ENCODE measurements around the gene EHBP1L1.

GRCh38 chr11:65571420-65571819, 4.4 kb upstream of the EHBP1L1 start:
- TF ChIP-seq EP300 (IDR thresholded peaks at IDR 0.05) (no peak), NR3C1 (IDR thresholded peaks at IDR 0.05) (no peak), POLR2A (IDR thresholded peaks at IDR 0.05; ENCODE audit: low read length) (no peak), CHD2 (IDR thresholded peaks at IDR 0.05; ENCODE audit: low read length, partially characterized antibody) (no peak)
- TF ChIP-seq, protein P1, sequence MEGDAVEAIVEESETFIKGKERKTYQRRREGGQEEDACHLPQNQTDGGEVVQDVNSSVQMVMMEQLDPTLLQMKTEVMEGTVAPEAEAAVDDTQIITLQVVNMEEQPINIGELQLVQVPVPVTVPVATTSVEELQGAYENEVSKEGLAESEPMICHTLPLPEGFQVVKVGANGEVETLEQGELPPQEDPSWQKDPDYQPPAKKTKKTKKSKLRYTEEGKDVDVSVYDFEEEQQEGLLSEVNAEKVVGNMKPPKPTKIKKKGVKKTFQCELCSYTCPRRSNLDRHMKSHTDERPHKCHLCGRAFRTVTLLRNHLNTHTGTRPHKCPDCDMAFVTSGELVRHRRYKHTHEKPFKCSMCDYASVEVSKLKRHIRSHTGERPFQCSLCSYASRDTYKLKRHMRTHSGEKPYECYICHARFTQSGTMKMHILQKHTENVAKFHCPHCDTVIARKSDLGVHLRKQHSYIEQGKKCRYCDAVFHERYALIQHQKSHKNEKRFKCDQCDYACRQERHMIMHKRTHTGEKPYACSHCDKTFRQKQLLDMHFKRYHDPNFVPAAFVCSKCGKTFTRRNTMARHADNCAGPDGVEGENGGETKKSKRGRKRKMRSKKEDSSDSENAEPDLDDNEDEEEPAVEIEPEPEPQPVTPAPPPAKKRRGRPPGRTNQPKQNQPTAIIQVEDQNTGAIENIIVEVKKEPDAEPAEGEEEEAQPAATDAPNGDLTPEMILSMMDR (IDR thresholded peaks at IDR 0.05) = no peak
- TF ChIP-seq, protein P2, sequence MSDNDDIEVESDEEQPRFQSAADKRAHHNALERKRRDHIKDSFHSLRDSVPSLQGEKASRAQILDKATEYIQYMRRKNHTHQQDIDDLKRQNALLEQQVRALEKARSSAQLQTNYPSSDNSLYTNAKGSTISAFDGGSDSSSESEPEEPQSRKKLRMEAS (IDR thresholded peaks at IDR 0.05) = no peak

Data from A549 (cell line).